Stimulated activated CD4-positive, alpha-beta T cell treated with anti-CD3 and anti-CD28 coated beads, Interleukin-12 subunit alpha, Interleukin-12 subunit beta, amount 100 ng/mL, for 48 hours (primary cell): ENCODE data around the gene GC.
"Not testable (repeated sequence)": the region's sequence is repeated elsewhere in the genome, so short reads cannot be mapped to it uniquely, and the experiment has no call there.

Experiments used
- DNase-seq, 3 donors: peaks; one replicate each; pipeline ENCODE4 v3.0.0-alpha.2; 2020; ENCODE audit warnings: low read depth in 2 of 3, low spot score in 1 of 3

GC gene, protein sequence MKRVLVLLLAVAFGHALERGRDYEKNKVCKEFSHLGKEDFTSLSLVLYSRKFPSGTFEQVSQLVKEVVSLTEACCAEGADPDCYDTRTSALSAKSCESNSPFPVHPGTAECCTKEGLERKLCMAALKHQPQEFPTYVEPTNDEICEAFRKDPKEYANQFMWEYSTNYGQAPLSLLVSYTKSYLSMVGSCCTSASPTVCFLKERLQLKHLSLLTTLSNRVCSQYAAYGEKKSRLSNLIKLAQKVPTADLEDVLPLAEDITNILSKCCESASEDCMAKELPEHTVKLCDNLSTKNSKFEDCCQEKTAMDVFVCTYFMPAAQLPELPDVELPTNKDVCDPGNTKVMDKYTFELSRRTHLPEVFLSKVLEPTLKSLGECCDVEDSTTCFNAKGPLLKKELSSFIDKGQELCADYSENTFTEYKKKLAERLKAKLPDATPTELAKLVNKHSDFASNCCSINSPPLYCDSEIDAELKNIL

DNA sequence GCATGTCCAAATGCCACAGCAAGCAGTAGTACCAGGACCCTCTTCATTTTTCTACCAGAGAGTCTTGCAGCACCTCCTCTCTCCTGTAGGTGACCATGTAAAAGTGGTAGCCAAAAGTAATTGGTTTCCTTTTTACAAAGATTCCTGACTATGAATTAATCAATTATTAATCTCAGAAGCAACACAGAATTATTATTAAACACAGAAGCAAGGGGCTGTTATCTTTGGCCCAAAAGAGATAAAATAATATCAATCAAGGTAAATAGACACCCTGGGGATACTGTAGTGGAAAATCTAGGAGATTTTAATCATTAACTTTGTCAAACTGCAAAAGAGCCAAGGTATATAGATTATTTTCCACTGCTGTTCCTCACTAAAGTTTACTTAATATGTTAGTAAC is at the start of gene GC:
TSS of gene GC (minus strand) at position 108 of the 400 bp plus-strand sequence. CDS start at position 47, 61 bp downstream.
- no peak for DNase-seq

GRCh38 chr4:71833232-71833900 is 49.5 kb upstream of the GC start:
- no peak for DNase-seq

- no peak for DNase-seq
These were observed 48.2 kb upstream of the GC start for GRCh38 chr4:71832049-71832448.

- no peak for DNase-seq
These were observed 46.8 kb upstream of the GC start for GRCh38 chr4:71830497-71831190.

DNA sequence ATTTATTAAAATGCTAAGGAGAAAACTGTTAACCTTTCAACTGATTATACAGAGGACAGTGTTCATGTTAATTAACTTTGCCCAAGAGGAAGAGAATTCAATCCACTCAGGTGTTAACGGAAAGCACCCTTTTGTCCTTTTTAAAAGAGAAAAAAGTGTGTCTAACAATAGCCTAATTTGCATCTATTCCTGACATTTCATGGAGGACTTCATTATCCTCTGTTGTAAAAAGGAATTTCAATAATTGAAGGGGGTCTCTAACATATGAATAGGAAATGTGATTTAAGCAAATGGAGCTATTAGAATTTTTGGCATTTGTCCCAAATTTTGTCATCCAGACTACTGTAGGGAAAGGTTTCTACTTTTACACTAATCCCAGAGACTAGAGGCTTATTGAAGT is 44.6 kb upstream of the GC start:
- no peak for DNase-seq

DNA sequence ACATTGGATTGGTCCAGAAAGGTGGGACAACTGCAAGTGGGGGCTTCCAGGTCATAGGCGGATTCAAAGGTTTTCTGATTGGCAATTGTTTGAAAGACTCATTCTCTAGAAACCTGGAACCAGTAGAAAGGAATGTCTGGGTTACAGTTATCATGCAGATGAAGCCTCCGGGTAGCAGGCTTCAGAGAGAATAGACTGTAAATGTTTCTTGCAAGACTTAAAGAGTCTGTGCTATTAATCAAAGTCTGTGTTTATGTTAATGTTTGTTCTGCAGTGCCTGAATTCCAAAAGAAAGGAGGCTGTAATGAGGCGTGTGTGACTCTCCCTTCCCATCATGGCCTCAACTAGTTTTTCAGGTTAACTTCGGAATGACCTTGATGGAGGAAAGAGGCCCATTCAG is 43.9 kb upstream of the GC start:
- no peak for DNase-seq

DNA sequence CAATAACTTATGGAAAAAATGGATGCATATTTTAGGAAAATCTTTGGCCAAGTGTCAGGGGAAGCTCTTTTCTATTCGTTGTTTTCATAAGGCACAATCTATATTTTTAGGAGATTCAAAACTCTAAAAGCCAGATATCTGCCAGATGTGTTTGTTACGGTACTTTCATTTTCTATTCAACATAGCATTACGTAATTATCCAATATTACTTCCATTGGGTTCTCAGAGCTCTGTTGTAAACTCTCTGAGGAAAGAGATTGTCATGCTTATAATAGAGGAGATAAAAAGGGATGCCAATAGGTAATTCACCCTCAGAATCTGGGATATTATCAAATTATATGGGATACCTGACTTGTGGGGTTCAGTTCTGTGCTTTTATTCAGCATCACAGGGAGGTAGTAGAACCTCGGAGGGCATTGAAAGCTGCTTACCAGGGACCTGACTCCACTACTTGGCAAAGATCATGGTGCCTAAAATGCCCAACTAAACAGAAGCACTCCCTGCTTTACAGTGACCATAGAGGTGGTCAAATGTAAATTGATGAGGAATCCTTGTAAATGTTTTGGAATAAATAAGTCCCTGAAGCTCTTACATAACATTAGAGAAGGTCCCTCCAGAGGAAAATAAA is 32.9 kb upstream of the GC start:
- no peak for DNase-seq

- no peak for DNase-seq
These were observed 30.6 kb upstream of the GC start for GRCh38 chr4:71814433-71814832.

DNA sequence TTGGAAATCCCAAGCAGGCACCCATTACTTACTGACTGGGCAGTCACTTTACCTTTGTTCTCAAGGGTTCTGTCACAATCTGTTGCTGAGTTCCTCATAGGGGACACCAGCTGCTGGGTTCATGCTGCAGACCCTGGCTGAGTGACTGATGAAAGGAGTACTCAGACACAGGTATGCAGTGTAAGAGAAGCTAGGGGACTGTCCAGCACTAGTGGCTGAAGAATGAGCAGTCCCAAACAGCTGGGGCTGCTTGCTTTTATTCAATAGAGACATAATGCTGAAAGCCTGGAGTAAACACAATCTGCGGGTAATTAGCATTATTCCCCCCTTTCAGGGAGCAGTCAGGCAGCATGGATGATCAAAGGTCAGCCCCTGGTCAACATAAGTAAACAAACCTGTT is 25.9 kb upstream of the GC start:
- DNase-seq: not testable (repeated sequence)

GRCh38 chr4:71807469-71807868 is 23.6 kb upstream of the GC start:
- DNase-seq: no peak

DNA sequence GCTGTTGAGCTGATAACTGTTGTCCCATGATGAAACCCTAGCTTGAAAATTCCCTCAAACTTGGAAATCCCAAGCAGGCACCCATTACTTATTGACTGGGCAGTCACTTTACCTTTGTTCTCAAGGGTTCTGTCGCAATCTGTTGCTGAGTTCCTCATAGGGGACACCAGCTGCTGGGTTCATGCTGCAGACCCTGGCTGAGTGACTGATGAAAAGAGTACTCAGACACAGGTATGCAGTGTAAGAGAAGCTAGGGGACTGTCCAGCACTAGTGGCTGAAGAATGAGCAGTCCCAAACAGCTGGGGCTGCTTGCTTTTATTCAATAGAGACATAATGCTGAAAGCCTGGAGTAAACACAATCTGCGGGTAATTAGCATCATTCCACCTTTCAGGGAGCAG is 21.4 kb upstream of the GC start:
- not testable (repeated sequence) for DNase-seq

- DNase-seq: not testable (repeated sequence)
These were observed 20.3 kb upstream of the GC start for GRCh38 chr4:71804017-71804697.

GRCh38 chr4:71785959-71786358 is 2.1 kb upstream of the GC start:
- DNase-seq: no peak

- DNase-seq: no peak
These were observed 804 bp upstream of the GC start for GRCh38 chr4:71784569-71785197.

DNA sequence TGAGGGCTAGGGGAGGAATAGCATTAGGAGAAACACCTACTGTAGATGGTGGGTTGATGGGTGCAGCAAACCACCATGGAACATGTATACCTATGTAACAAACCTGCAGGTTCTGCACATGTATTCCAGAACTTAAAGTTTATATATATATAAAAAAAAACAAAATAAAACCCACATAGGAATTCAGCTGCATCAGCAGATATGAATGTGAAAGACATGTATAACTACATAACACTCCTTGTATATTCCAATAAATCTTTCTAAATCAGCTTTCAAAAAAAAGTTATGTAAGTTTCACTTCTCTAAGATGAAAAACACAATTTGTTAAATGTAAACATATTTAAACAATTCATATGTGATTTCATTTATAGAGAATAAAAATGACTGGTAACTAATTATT is 6.0 kb downstream of the GC start:
- no peak for DNase-seq

- DNase-seq: no peak
These were observed 8.4 kb downstream of the GC start for GRCh38 chr4:71775449-71775848.

GRCh38 chr4:71774136-71774535 is 9.7 kb downstream of the GC start:
- no peak for DNase-seq

DNA sequence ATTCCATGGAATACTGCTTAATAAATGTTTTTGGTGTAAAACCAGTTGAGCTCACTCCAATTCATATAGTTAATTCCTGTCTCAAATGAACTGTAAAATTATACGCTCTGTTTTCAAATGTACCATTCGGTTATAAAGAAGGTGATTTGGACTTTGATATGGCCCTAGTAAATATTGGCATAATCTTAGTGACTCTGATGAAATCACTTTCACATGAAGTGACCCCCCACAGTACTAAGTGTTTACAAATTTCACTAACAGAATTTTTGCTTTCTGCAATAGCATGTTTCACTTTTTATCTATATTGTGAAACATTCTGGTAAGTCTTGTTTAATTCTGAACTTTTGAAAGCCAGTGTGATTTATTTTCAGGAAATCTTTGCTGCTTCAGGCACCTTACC is 10.9 kb downstream of the GC start:
- no peak for DNase-seq

- DNase-seq: no peak
These were observed 11.3 kb downstream of the GC start for GRCh38 chr4:71772592-71772991.

DNA sequence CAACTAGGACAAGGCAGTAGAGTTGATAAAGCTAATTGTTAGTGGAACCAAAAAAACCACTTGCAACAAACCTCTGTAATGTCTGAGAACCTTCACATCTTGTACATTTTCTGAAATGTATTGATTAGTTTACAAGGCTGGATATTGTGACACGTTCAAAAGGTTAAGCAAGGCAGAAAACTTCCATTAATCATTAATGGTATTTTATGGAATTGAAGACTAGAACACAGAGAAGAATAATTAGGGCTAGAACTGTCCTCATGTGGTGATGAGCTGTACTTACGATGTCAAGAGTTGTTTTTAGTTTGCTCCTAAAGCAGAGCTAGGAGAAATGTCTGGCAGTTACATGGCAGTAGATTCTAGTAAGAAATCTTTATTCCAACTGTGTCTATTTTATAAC is 12.3 kb downstream of the GC start:
- no peak for DNase-seq
